Uterus (tissue), 2 donors: ENCODE results near the gene HLX.

Source experiments
- CTCF ChIP-seq, 4 experiments: fragments of 200-600 bp in 2 of 4; fragments of 450-650 bp in 2 of 4; sonication (generic) in 2 of 4; IDR thresholded peaks; one replicate each; pipeline ENCODE4 v1.5.1; 2016 to 2019; ENCODE audit warnings: antibody characterized with exemption in 4 of 4, mild to moderate bottlenecking in 2 of 4, moderate library complexity in 1 of 4
- POLR2A ChIP-seq, 2 donors: fragments of 450-650 bp; IDR thresholded peaks; one replicate each; pipeline ENCODE4 v1.6.1; 2016; ENCODE audit warnings: antibody characterized with exemption in 2 of 2, mild to moderate bottlenecking in 1 of 2, moderate library complexity in 1 of 2

- TF ChIP-seq CTCF (IDR thresholded peaks at IDR 0.05): no peak
- no peak for TF ChIP-seq POLR2A (IDR thresholded peaks at IDR 0.05)
Observed at GRCh38 chr1:220880362-220880670, 1.1 kb downstream of the HLX start.
